Prostate gland (tissue), 2 donors: ENCODE results near the gene SAMD5. TPM values are rescaled to one million over a fixed set of nuclear protein-coding genes. Genes with fewer than 3 reads are reported as not detected.

Experiments used
- DNase-seq: peaks from one replicate; pipeline ENCODE4 v3.0.0-alpha.2; 2019; ENCODE audit warnings: low spot score
- H3K27ac ChIP-seq, 2 donors: fragments of 200-600 bp; sonication (generic); 2 replicates each; pipeline ENCODE4 v1.5.1; 2017 to 2019
- H3K27me3 ChIP-seq: fragments of 200-600 bp; sonication (generic); replicated peaks from 2 replicates; pipeline ENCODE4 v1.5.1; 2019; ENCODE audit not compliant: insufficient read depth
- H3K36me3 ChIP-seq, 2 donors: fragments of 200-600 bp; sonication (generic); 1 replicate in 1 of 2; 2 replicates in 1 of 2; pipeline versions ENCODE4 v1.5.1 to v1.8.1; 2017 to 2019
- H3K4me1 ChIP-seq: fragments of 200-600 bp; sonication (generic); replicated peaks from 2 replicates; pipeline ENCODE4 v1.5.1; 2019
- H3K4me3 ChIP-seq, 2 donors: fragments of 200-600 bp; sonication (generic); 2 replicates each; pipeline ENCODE4 v1.5.1; 2017 to 2019
- H3K9me3 ChIP-seq: fragments of 200-600 bp; sonication (generic); 2 replicates; pipeline ENCODE4 v1.5.1; 2017
- CTCF ChIP-seq, 4 experiments: fragments of 200-600 bp in 2 of 4; fragments of 450-650 bp in 2 of 4; sonication (generic) in 2 of 4; IDR thresholded peaks; 1 replicate in 3 of 4; 2 replicates in 1 of 4; pipeline ENCODE4 v1.5.1; 2016 to 2019; ENCODE audit warnings: antibody characterized with exemption in 4 of 4, mild to moderate bottlenecking in 2 of 4, moderate library complexity in 2 of 4
- POLR2A ChIP-seq: fragments of 450-650 bp; IDR thresholded peaks from one replicate; pipeline ENCODE4 v1.6.1; 2016; ENCODE audit warnings: antibody characterized with exemption, mild to moderate bottlenecking
- POLR2AphosphoS5 ChIP-seq: sonication (generic); formaldehyde crosslinking; IDR thresholded peaks from one replicate; pipeline ENCODE4 v1.6.1; 2017; ENCODE audit warnings: antibody characterized with exemption
- WGBS: methylation state at CpG from one replicate; pipeline ENCODE4 v1.1.5; 2018; 5-methylcytosine and 5-hydroxymethylcytosine counted together
- intact Hi-C: fragments of 100-400 bp; cut with DNase I; formaldehyde crosslinking; loops from one replicate; pipeline ENCODE4 v1.14.2; 2022
- total RNA-seq, 2 donors: library from RNA; depleted of rRNA; stranded (reverse); fragments of >200 nt; gene quantifications; one replicate each; pipeline ENCODE4 v1.1.0, GENCODE V29; 2016

Gene SAMD5
- total RNA-seq, 2 donors from 2014 or later: 2.2 to 17.0 TPM

DNA sequence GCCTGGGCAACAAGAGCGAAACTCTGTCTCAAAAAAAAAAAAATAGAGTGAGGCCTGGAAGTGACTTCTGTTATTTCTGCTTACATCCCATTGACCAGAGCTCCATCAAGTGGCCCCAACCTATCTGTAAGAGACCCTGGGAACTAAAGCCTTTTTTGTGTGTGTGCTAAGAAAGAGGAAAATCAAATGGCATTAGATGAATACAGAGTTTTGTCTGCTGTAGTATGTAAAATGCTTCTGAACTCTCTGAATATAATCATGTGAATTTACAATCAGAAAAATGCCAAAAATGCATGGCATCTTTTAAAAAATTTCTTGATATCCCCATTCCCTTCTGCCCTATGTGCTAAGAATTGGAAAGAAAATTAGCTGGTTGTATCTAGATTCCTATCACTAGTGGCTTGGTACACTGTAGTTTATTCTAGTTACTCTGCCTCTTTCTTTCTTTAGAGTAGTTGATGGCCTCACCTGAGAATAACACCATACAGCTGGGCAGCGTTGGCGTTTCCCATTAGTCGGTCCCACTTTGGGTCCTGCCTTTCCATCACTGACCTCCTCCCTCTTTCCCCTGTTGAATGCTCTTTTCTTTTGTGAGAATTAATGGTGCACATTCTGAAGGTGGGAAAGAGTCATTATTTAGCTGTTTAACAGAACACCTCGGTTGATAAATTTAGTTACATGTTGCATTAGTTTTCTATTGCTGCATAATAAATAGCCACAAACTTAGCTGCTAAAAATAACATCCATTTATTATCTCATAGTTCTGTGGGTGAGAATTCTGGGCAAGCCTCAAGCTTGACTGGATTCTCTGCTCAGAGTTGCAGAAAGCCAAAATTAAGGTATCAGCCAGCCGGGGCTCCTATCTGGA is 38.2 kb downstream of the SAMD5 start:
- intact Hi-C loops: no loop called here
- TF ChIP-seq POLR2A: no peak
- H3K36me3 ChIP-seq: no peaks in the 10 kb centered on the region
- no peak overlapping the region for H3K27ac ChIP-seq
- 89% methylated on average over 6 of the region's 6 CpGs for WGBS
- H3K9me3 ChIP-seq: no peaks in the 10 kb centered on the region
- H3K4me3 ChIP-seq: no peak overlapping the region
- H3K4me1 ChIP-seq: no peaks in the 10 kb centered on the region
- H3K27me3 ChIP-seq: no peaks in the 10 kb centered on the region
- DNase-seq: no peak

DNA sequence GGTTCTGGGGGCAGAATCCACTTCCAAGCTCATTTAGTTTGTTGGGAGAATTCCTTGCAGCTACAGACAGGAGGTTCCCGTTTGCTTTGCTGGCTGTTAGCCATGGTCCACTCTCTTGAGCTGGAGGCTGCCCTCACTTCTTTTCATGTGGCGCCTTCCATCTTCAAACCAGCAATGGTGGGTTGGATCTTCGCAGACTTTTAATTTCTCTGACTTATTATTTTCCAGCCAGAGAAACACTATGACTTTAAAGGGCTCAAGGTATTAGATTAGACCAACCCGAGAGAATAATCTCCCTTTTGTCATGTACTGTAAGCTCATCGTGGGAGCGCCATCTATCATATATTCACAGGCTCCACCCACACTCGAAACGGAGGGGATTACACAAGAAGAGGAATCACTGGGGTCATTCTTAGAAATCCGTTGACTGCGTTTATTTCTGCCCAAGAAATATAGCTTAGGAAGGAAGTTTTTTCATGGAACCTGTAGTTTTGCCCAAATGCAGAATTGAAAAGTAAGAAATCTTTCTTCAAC is 38.9 kb downstream of the SAMD5 start:
- DNase-seq: no peak
- 80% methylated on average over 10 of the region's 10 CpGs for WGBS
- no peaks in the 10 kb centered on the region for H3K27me3 ChIP-seq
- intact Hi-C loops: no loop called here
- H3K36me3 ChIP-seq: no peaks in the 10 kb centered on the region
- H3K9me3 ChIP-seq: no peaks in the 10 kb centered on the region
- no peak overlapping the region for H3K4me3 ChIP-seq
- no peak overlapping the region for H3K27ac ChIP-seq
- no peaks in the 10 kb centered on the region for H3K4me1 ChIP-seq
- TF ChIP-seq POLR2A: no peak
- TF ChIP-seq CTCF (IDR thresholded peaks at IDR 0.05): no peak
- no peak for TF ChIP-seq POLR2AphosphoS5

DNA sequence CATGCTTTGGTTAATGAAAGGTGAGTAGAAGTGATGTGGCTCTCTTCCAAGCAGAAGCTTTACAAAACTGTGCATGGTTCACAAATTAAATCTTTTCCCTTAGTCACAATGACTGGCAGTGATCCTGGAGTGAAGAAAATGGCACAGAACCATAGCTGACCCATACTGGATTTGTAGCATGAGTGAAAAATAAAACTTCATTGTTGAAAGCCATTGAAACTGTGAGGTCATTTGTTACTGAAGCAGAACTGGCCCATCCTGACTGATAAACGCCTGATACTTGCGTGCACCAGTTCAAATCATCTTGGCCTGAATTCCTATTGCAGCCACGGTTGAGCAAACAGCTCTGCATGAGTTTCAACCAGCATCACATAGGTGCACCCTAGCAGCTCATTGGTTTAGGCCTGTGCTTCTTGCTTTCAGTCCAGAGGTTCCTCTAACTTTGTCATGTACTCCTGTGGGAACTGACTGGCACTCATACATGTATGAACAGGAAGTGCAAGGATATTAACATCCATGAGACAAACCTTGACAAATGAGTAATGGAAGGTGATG is 40.5 kb downstream of the SAMD5 start:
- Histone ChIP-seq H3K4me1 (no peaks in the 10 kb centered on the region), H3K27me3 (no peaks in the 10 kb centered on the region), H3K27ac (no peak overlapping the region), H3K36me3 (no peaks in the 10 kb centered on the region), H3K9me3 (no peaks in the 10 kb centered on the region), H3K4me3 (no peak overlapping the region)
- DNase-seq: no peak
- no peak for TF ChIP-seq CTCF (IDR thresholded peaks at IDR 0.05)
- TF ChIP-seq POLR2A: no peak
- no peak for TF ChIP-seq POLR2AphosphoS5
- 91% methylated on average over 3 of the region's 3 CpGs for WGBS
- intact Hi-C loops: no loop called here

DNA sequence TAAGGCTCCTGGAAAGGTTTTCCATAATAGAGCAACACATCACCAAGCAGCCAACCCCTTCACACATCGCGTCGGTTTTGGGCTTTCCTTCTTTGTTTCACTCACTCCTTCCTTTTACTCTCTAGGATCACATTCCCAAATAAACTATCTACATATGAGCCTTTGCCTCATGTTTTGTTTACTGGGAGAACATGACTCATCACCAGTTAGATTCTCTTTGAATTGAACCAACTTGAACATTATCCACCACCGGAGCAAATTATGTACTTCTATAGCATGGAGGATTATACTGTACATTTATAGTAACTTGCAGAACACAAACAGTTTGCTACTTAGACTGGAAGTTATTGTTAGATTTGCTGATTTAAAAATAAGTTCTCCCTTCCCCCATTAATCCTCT is 41.0 kb downstream of the SAMD5 start:
- Histone ChIP-seq H3K4me3 (no peak overlapping the region), H3K4me1 (no peaks in the 10 kb centered on the region), H3K27ac (no peak overlapping the region), H3K36me3 (no peaks in the 10 kb centered on the region), H3K9me3 (no peaks in the 10 kb centered on the region), H3K27me3 (no peaks in the 10 kb centered on the region)
- intact Hi-C loops: no loop called here
- TF ChIP-seq CTCF (IDR thresholded peaks at IDR 0.05) (no peak), POLR2A (no peak), POLR2AphosphoS5 (no peak)
- 98% methylated on average over 4 of the region's 4 CpGs for WGBS
- DNase-seq: no peak

- H3K9me3 ChIP-seq: no peaks in the 10 kb centered on the region
- H3K27ac ChIP-seq: no peak overlapping the region
- intact Hi-C loops: no loop called here
- H3K36me3 ChIP-seq: no peaks in the 10 kb centered on the region
- no peak for TF ChIP-seq POLR2A
- no peak for TF ChIP-seq CTCF (IDR thresholded peaks at IDR 0.05)
- DNase-seq: no peak
- 57% methylated on average over 1 of the region's 1 CpG for WGBS
- H3K4me3 ChIP-seq: no peak overlapping the region
- H3K4me1 ChIP-seq: no peaks in the 10 kb centered on the region
- no peaks in the 10 kb centered on the region for H3K27me3 ChIP-seq
These were observed 43.5 kb downstream of the SAMD5 start for GRCh38 chr6:147551976-147552375.
